Measurements from ENCODE around the gene FOXB2.

- TF ChIP-seq CTCF (IDR thresholded peaks at IDR 0.05) (no peak), EP300 (IDR thresholded peaks at IDR 0.05; ENCODE audit: low read depth) (no peak)
Measured at GRCh38 chr9:76989501-76989900, 30.0 kb upstream of the FOXB2 start.

All from transverse colon (tissue), 3 donors.